ENCODE measurements around the gene SECTM1. TPM values are rescaled to one million over a fixed set of nuclear protein-coding genes. Genes with fewer than 3 reads are reported as not detected.

SECTM1 gene
- total and polyA plus RNA-seq, 9 of the 15 experiments (the other 6 are each of a cell fraction or from before 2014, with no cell fraction given), result 0.11 to 0.46 (median 0.18) TPM; not detected in 6

DNA sequence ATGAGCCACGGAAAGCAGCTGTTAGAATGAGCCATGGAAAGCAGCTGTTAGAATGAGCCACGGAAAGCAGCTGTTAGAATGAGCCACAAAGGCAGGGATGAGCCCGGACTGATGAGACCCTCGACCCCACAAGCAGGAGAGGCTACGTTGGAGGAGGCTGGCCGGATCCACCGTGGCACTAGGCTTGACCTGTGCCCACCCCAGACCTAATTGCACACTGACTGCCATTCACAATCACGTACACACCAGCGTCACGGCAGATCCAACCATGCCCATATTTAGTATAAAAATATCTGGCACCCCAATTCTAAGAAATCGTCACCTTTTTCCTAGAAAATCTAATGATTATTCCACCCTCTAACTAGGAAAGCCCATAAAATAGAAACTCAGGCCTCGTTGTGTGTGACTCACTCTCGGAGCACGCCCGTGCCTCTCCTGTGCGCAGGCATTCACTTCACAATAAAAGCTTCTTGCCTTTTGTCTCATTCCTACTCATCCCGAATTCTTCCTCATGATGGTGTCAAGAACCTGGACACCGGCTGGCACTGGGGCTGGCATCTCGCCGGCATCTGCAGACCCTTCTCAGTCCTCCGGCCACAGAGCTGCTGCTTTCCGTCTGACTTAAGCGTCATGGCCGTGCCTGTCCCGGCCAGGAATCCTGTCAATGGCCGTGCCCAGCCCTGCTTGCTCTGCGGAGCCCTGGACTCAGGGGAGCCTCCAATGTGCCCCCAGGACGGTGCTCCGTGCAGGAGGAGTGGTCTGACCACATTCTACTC, 5.5 kb upstream of the SECTM1 start (continued):
- TF ChIP-seq, protein P1, sequence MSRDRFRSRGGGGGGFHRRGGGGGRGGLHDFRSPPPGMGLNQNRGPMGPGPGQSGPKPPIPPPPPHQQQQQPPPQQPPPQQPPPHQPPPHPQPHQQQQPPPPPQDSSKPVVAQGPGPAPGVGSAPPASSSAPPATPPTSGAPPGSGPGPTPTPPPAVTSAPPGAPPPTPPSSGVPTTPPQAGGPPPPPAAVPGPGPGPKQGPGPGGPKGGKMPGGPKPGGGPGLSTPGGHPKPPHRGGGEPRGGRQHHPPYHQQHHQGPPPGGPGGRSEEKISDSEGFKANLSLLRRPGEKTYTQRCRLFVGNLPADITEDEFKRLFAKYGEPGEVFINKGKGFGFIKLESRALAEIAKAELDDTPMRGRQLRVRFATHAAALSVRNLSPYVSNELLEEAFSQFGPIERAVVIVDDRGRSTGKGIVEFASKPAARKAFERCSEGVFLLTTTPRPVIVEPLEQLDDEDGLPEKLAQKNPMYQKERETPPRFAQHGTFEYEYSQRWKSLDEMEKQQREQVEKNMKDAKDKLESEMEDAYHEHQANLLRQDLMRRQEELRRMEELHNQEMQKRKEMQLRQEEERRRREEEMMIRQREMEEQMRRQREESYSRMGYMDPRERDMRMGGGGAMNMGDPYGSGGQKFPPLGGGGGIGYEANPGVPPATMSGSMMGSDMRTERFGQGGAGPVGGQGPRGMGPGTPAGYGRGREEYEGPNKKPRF (IDR thresholded peaks at IDR 0.05; ENCODE audit: low read depth, low read length), result no peak
- TF ChIP-seq U2AF1 (optimal IDR thresholded peaks at IDR 0.05; ENCODE audit: low read depth, low read length) (no peak), RB1 (IDR thresholded peaks at IDR 0.05; ENCODE audit: low read depth) (no peak), ZNF830 (CRISPR knock-in tag; IDR thresholded peaks at IDR 0.05) (no peak), DNMT1 (IDR thresholded peaks at IDR 0.05) (no peak), HMGN3 (IDR thresholded peaks at IDR 0.05; ENCODE audit: borderline replicate concordance, extremely low read depth, insufficient read length, low read depth, low read length) (no peak), FOXK1 (CRISPR knock-in tag; IDR thresholded peaks at IDR 0.05; ENCODE audit: borderline replicate concordance) (no peak), BRCA1 (IDR thresholded peaks at IDR 0.05) (no peak), BRCA1 (CRISPR knock-in tag; IDR thresholded peaks at IDR 0.05) (no peak), CBX2 (IDR thresholded peaks at IDR 0.05; ENCODE audit: insufficient read depth, low read length, poor library complexity, severe bottlenecking) (no peak), SRSF7 (optimal IDR thresholded peaks at IDR 0.05; ENCODE audit: low read depth, low read length) (no peak), SAFB2 (IDR thresholded peaks at IDR 0.05; ENCODE audit: borderline replicate concordance, low read depth, low read length, severe bottlenecking) (no peak), ETV6 (IDR thresholded peaks at IDR 0.05; ENCODE audit: borderline replicate concordance in 1 of 2, low read depth in 2 of 2, low read length in 1 of 2) (no peak), ETV6 (CRISPR knock-in tag; IDR thresholded peaks at IDR 0.05; ENCODE audit: borderline replicate concordance) (no peak), ZKSCAN1 (IDR thresholded peaks at IDR 0.05; ENCODE audit: low read depth, low read length) (no peak), POLR2H (tag; IDR thresholded peaks at IDR 0.05; ENCODE audit: low read depth) (no peak)
- TF ChIP-seq, protein P2, sequence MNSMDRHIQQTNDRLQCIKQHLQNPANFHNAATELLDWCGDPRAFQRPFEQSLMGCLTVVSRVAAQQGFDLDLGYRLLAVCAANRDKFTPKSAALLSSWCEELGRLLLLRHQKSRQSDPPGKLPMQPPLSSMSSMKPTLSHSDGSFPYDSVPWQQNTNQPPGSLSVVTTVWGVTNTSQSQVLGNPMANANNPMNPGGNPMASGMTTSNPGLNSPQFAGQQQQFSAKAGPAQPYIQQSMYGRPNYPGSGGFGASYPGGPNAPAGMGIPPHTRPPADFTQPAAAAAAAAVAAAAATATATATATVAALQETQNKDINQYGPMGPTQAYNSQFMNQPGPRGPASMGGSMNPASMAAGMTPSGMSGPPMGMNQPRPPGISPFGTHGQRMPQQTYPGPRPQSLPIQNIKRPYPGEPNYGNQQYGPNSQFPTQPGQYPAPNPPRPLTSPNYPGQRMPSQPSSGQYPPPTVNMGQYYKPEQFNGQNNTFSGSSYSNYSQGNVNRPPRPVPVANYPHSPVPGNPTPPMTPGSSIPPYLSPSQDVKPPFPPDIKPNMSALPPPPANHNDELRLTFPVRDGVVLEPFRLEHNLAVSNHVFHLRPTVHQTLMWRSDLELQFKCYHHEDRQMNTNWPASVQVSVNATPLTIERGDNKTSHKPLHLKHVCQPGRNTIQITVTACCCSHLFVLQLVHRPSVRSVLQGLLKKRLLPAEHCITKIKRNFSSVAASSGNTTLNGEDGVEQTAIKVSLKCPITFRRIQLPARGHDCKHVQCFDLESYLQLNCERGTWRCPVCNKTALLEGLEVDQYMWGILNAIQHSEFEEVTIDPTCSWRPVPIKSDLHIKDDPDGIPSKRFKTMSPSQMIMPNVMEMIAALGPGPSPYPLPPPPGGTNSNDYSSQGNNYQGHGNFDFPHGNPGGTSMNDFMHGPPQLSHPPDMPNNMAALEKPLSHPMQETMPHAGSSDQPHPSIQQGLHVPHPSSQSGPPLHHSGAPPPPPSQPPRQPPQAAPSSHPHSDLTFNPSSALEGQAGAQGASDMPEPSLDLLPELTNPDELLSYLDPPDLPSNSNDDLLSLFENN (IDR thresholded peaks at IDR 0.05; ENCODE audit: low read depth in 2 of 2, low read length in 2 of 2), result no peak
- TF ChIP-seq, protein P3, sequence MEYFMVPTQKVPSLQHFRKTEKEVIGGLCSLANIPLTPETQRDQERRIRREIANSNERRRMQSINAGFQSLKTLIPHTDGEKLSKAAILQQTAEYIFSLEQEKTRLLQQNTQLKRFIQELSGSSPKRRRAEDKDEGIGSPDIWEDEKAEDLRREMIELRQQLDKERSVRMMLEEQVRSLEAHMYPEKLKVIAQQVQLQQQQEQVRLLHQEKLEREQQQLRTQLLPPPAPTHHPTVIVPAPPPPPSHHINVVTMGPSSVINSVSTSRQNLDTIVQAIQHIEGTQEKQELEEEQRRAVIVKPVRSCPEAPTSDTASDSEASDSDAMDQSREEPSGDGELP (CRISPR knock-in tag; IDR thresholded peaks at IDR 0.05; ENCODE audit: borderline replicate concordance), result peak; percentile 98
- TF ChIP-seq, protein P4, sequence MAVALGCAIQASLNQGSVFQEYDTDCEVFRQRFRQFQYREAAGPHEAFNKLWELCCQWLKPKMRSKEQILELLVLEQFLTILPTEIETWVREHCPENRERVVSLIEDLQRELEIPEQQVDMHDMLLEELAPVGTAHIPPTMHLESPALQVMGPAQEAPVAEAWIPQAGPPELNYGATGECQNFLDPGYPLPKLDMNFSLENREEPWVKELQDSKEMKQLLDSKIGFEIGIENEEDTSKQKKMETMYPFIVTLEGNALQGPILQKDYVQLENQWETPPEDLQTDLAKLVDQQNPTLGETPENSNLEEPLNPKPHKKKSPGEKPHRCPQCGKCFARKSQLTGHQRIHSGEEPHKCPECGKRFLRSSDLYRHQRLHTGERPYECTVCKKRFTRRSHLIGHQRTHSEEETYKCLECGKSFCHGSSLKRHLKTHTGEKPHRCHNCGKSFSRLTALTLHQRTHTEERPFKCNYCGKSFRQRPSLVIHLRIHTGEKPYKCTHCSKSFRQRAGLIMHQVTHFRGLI (CRISPR knock-in tag; IDR thresholded peaks at IDR 0.05), result no peak
